Astrocyte (in vitro differentiated cells and primary cell): ENCODE results near the gene CYP2A6. TPM values are rescaled to one million over a fixed set of nuclear protein-coding genes. Genes with fewer than 3 reads are reported as not detected.

Experiments
- DNase-seq: peaks from one replicate; pipeline ENCODE4 v3.0.0-alpha.2; 2010; ENCODE audit warnings: low read depth
- FAIRE-seq: peaks from 2 replicates; lab custom pipeline; 2011; peaks lifted over from hg19 to GRCh38; lab: Jason Lieb, UNC
- H2AFZ ChIP-seq: 2 replicates; pipeline ENCODE4 v1.6.0; 2012; ENCODE audit warnings: low read depth, low read length, inconsistent platforms
- H3K27ac ChIP-seq: 2 replicates; pipeline ENCODE4 v1.5.1; 2011; ENCODE audit warnings: low read depth, low read length, inconsistent platforms
- H3K27me3 ChIP-seq: 2 replicates; pipeline ENCODE4 v1.6.0; 2011; ENCODE audit warnings: low read length, inconsistent platforms; ENCODE audit not compliant: insufficient read depth
- H3K36me3 ChIP-seq: 2 replicates; pipeline ENCODE4 v1.5.1; 2011; ENCODE audit warnings: low read length, inconsistent platforms; ENCODE audit not compliant: insufficient read depth
- H3K4me1 ChIP-seq: 2 replicates; pipeline ENCODE4 v1.5.1; 2011; ENCODE audit warnings: low read length, inconsistent platforms; ENCODE audit not compliant: insufficient read depth
- H3K4me2 ChIP-seq: 2 replicates; pipeline ENCODE4 v1.6.0; 2012; ENCODE audit warnings: low read length, inconsistent platforms
- H3K4me3 ChIP-seq: 2 replicates; pipeline ENCODE4 v1.5.1; 2011; ENCODE audit warnings: low read depth, mild to moderate bottlenecking, low read length, inconsistent platforms; ENCODE audit not compliant: insufficient read depth
- H3K79me2 ChIP-seq: 2 replicates; pipeline ENCODE4 v1.6.0; 2012; ENCODE audit warnings: mild to moderate bottlenecking, low read length, inconsistent platforms; ENCODE audit not compliant: insufficient read depth
- H3K9ac ChIP-seq: 2 replicates; pipeline ENCODE4 v1.6.0; 2012; ENCODE audit warnings: mild to moderate bottlenecking, low read length, inconsistent platforms
- H3K9me3 ChIP-seq: 2 replicates; pipeline ENCODE4 v1.5.1; 2012; ENCODE audit warnings: low read depth, mild to moderate bottlenecking, low read length, inconsistent platforms; ENCODE audit not compliant: insufficient read depth
- H4K20me1 ChIP-seq: 2 replicates; pipeline ENCODE4 v1.6.0; 2012; ENCODE audit warnings: low read length, inconsistent platforms; ENCODE audit not compliant: insufficient read depth
- H3K27ac Mint-ChIP-seq: one replicate; pipeline ENCODE4 v1.8.0; 2021; ENCODE audit warnings: mild to moderate bottlenecking, mixed read lengths; ENCODE audit not compliant: unreplicated experiment
- H3K27me3 Mint-ChIP-seq: one replicate; pipeline ENCODE4 v1.8.0; 2021; ENCODE audit warnings: low read depth, mixed read lengths; ENCODE audit not compliant: unreplicated experiment
- H3K36me3 Mint-ChIP-seq: one replicate; pipeline ENCODE4 v1.8.0; 2021; ENCODE audit warnings: low read depth, mixed read lengths; ENCODE audit not compliant: unreplicated experiment
- H3K4me1 Mint-ChIP-seq: one replicate; pipeline ENCODE4 v1.8.0; 2021; ENCODE audit warnings: low read depth, mixed read lengths; ENCODE audit not compliant: unreplicated experiment
- H3K4me3 Mint-ChIP-seq: one replicate; pipeline ENCODE4 v1.8.0; 2021; ENCODE audit warnings: mild to moderate bottlenecking, moderate library complexity, mixed read lengths; ENCODE audit not compliant: unreplicated experiment
- H3K9me3 Mint-ChIP-seq: one replicate; pipeline ENCODE4 v1.8.0; 2021; ENCODE audit warnings: mild to moderate bottlenecking, mixed read lengths; ENCODE audit not compliant: unreplicated experiment
- CTCF ChIP-seq: IDR thresholded peaks from 2 replicates; pipeline ENCODE4 v1.5.1; 2011; ENCODE audit warnings: low read depth, mild to moderate bottlenecking, inconsistent platforms, low read length, moderate library complexity; ENCODE audit not compliant: insufficient read depth
- EZH2 ChIP-seq: IDR thresholded peaks from 2 replicates; pipeline ENCODE4 v1.6.1; 2012; ENCODE audit warnings: mild to moderate bottlenecking, low read length, inconsistent platforms; ENCODE audit not compliant: insufficient read depth
- total RNA-seq: library from RNA; stranded (reverse); gene quantifications from 2 replicates; pipeline ENCODE4 v1.2.1, GENCODE V29; 2021

Gene CYP2A6
- total RNA-seq, 1 donor from 2014 or later: not detected

- TF ChIP-seq CTCF (no peak), EZH2 (no peak)
- Histone ChIP-seq H3K4me2 (no peak overlapping the region), H3K4me1 (no peaks in the 10 kb centered on the region), H2AFZ (no peak overlapping the region), H3K4me3 (no peak overlapping the region), H3K27ac (no peak overlapping the region), H3K9ac (no peak overlapping the region), H3K9me3 (no peaks in the 10 kb centered on the region), H3K36me3 (no peaks in the 10 kb centered on the region), H3K27me3 (no peaks in the 10 kb centered on the region), H3K79me2 (no peaks in the 10 kb centered on the region), H4K20me1 (no peaks in the 10 kb centered on the region)
- H3K27me3 Mint-ChIP-seq: peaks cover 22% of the 10 kb centered on the region
- no peak overlapping the region for H3K4me3 Mint-ChIP-seq
- no peaks in the 10 kb centered on the region for H3K36me3 Mint-ChIP-seq
- FAIRE-seq (no peak), DNase-seq (no peak)
- peaks cover 6% of the 10 kb centered on the region for H3K9me3 Mint-ChIP-seq
- no peak overlapping the region for H3K27ac Mint-ChIP-seq
- no peaks in the 10 kb centered on the region for H3K4me1 Mint-ChIP-seq
These were observed 46.2 kb upstream of the CYP2A6 start for GRCh38 chr19:40896418-40896796.

- no peaks in the 10 kb centered on the region for H4K20me1 ChIP-seq
- DNase-seq (no peak), FAIRE-seq (no peak)
- Mint-ChIP-seq H3K27ac (no peak overlapping the region), H3K4me3 (no peak overlapping the region), H3K9me3 (peaks cover 2% of the 10 kb centered on the region), H3K4me1 (no peaks in the 10 kb centered on the region), H3K36me3 (no peaks in the 10 kb centered on the region), H3K27me3 (peaks cover 21% of the 10 kb centered on the region)
- no peak overlapping the region for H3K4me2 ChIP-seq
- H2AFZ ChIP-seq: no peak overlapping the region
- no peaks in the 10 kb centered on the region for H3K9me3 ChIP-seq
- H3K4me1 ChIP-seq: no peaks in the 10 kb centered on the region
- H3K36me3 ChIP-seq: no peaks in the 10 kb centered on the region
- no peaks in the 10 kb centered on the region for H3K79me2 ChIP-seq
- TF ChIP-seq EZH2 (no peak), CTCF (no peak)
- no peaks in the 10 kb centered on the region for H3K27me3 ChIP-seq
- H3K27ac ChIP-seq: no peak overlapping the region
- no peak overlapping the region for H3K4me3 ChIP-seq
- H3K9ac ChIP-seq: no peak overlapping the region
These were observed 42.9 kb upstream of the CYP2A6 start for GRCh38 chr19:40893112-40893511.

- FAIRE-seq: no peak
- H3K79me2 ChIP-seq: no peaks in the 10 kb centered on the region
These were observed 39.1 kb upstream of the CYP2A6 start for GRCh38 chr19:40889366-40889765.

More at GRCh38 chr19:40889366-40889765, 39.1 kb upstream of the CYP2A6 start:
- no peak overlapping the region for H3K27ac ChIP-seq
- H3K4me1 ChIP-seq: no peaks in the 10 kb centered on the region
- Mint-ChIP-seq H3K36me3 (no peaks in the 10 kb centered on the region), H3K4me1 (peaks cover 4% of the 10 kb centered on the region), H3K27me3 (peaks cover 28% of the 10 kb centered on the region), H3K9me3 (peaks cover 4% of the 10 kb centered on the region), H3K27ac (no peak overlapping the region), H3K4me3 (no peak overlapping the region)
- H3K4me2 ChIP-seq: no peak overlapping the region
- H2AFZ ChIP-seq: no peak overlapping the region
- H3K36me3 ChIP-seq: no peaks in the 10 kb centered on the region
- H3K9ac ChIP-seq: no peak overlapping the region
- no peak overlapping the region for H3K4me3 ChIP-seq
- DNase-seq: no peak
- no peaks in the 10 kb centered on the region for H4K20me1 ChIP-seq
- H3K9me3 ChIP-seq: no peaks in the 10 kb centered on the region
- H3K27me3 ChIP-seq: no peaks in the 10 kb centered on the region
- TF ChIP-seq EZH2 (no peak), CTCF (no peak)
